MM.1S (cell line): Measurements from ENCODE around the gene YPEL4.

ENCODE experiments used
- DNase-seq: peaks from one replicate; pipeline ENCODE4 v3.0.0-alpha.2; 2015
- H2AFZ ChIP-seq: fragments of 300-600 bp; sonication (generic); 2 replicates; pipeline ENCODE4 v1.6.0; 2016; ENCODE audit warnings: antibody characterized with exemption, low read length
- H3F3A ChIP-seq: fragments of 300-600 bp; sonication (generic); 2 replicates; pipeline ENCODE4 v1.6.1; 2016; ENCODE audit warnings: mild to moderate bottlenecking, antibody characterized with exemption, low read length, moderate library complexity, mixed read lengths; ENCODE audit not compliant: insufficient read depth
- H3K27ac ChIP-seq: fragments of 300-600 bp; sonication (generic); 2 replicates; pipeline ENCODE4 v1.5.1; 2016; ENCODE audit warnings: mild to moderate bottlenecking, low read length
- H3K27me3 ChIP-seq: fragments of 300-600 bp; sonication (generic); replicated peaks from 2 replicates; pipeline ENCODE4 v1.6.0; 2016; ENCODE audit warnings: low read length; ENCODE audit not compliant: insufficient read depth
- H3K36me3 ChIP-seq: fragments of 300-600 bp; sonication (generic); replicated peaks from 2 replicates; pipeline ENCODE4 v1.6.1; 2016; ENCODE audit warnings: mild to moderate bottlenecking, low read length, mixed read lengths; ENCODE audit not compliant: insufficient read depth
- H3K4me1 ChIP-seq: fragments of 300-600 bp; sonication (generic); 2 replicates; pipeline ENCODE4 v1.6.1; 2016; ENCODE audit warnings: low read length, mixed read lengths
- H3K4me2 ChIP-seq: fragments of 300-600 bp; sonication (generic); 2 replicates; pipeline ENCODE4 v1.6.0; 2016; ENCODE audit warnings: low read depth, low read length
- H3K4me3 ChIP-seq: fragments of 300-600 bp; sonication (generic); 2 replicates; pipeline ENCODE4 v1.5.1; 2016; ENCODE audit warnings: low read length, mixed read lengths
- H3K79me2 ChIP-seq: fragments of 300-600 bp; sonication (generic); 2 replicates; pipeline ENCODE4 v1.6.1; 2016; ENCODE audit warnings: mixed run types, low read length, mixed read lengths
- H3K9ac ChIP-seq: fragments of 300-600 bp; sonication (generic); 2 replicates; pipeline ENCODE4 v1.6.1; 2016; ENCODE audit warnings: low read length, mixed read lengths
- H3K9me2 ChIP-seq: fragments of 300-600 bp; sonication (generic); replicated peaks from 2 replicates; pipeline ENCODE4 v1.6.1; 2016; ENCODE audit warnings: mild to moderate bottlenecking, low read length, mixed read lengths; ENCODE audit not compliant: insufficient read depth
- H3K9me3 ChIP-seq: fragments of 300-600 bp; sonication (generic); replicated peaks from 2 replicates; pipeline ENCODE4 v1.6.1; 2016; ENCODE audit warnings: mild to moderate bottlenecking, low read length, mixed read lengths; ENCODE audit not compliant: insufficient read depth
- H4K20me1 ChIP-seq: fragments of 300-600 bp; sonication (generic); 2 replicates; pipeline ENCODE4 v1.6.1; 2016; ENCODE audit warnings: mild to moderate bottlenecking, low read length, moderate library complexity, mixed read lengths; ENCODE audit not compliant: insufficient read depth
- EZH2 ChIP-seq: fragments of 300-600 bp; sonication (generic); optimal IDR thresholded peaks from 2 replicates; pipeline ENCODE3; 2017; ENCODE audit warnings: low read depth, mild to moderate bottlenecking, antibody characterized with exemption, low read length, mixed read lengths
- EZH2phosphoT487 ChIP-seq: fragments of 300-600 bp; sonication (generic); IDR thresholded peaks from 2 replicates; pipeline ENCODE4 v1.6.1; 2018; ENCODE audit warnings: antibody characterized with exemption, low read length
- TF ChIP-seq, protein P1 (sequence below): fragments of 300-600 bp; sonication (generic); IDR thresholded peaks from 2 replicates; pipeline ENCODE4 v1.5.1; 2016; ENCODE audit warnings: antibody characterized with exemption, low read length, mixed read lengths

YPEL4 gene

DNA sequence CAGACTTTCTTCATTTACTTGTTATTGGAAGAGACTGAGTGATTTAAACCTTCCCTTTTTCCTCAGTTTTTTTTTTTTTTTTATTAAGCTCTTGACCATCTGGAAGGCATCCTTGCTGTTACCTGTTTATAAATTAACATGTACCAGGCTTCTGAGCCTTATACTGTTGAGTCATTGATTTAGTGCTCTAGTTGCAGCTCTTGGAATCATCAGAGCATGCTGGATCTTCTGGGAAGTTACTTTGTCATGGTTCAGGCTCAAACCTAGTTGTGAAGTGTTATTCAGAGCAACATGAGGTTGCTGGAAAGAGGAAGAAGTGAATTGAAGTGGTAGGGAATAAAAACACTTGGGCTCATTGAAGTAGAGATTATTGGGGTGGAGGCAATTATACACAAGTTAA, 24.5 kb upstream of the YPEL4 start:
- Histone ChIP-seq H3K79me2 (peaks cover 93% of the 10 kb centered on the region), H3K4me1 (peaks cover 3% of the 10 kb centered on the region), H3K4me2 (no peak overlapping the region), H3K4me3 (no peak overlapping the region), H3K9me2 (no peaks in the 10 kb centered on the region), H2AFZ (no peak overlapping the region), H3K36me3 (peaks cover 10% of the 10 kb centered on the region; the same call in 1 of the 2 replicates), H3K9me3 (no peaks in the 10 kb centered on the region), H4K20me1 (0 out of 2 replicates have a peak, but pooled peaks cover 8% of the 10 kb centered on the region), H3K9ac (no peak overlapping the region), H3K27me3 (no peaks in the 10 kb centered on the region), H3F3A (no peaks in the 10 kb centered on the region), H3K27ac (no peak overlapping the region)
- TF ChIP-seq, protein P1, sequence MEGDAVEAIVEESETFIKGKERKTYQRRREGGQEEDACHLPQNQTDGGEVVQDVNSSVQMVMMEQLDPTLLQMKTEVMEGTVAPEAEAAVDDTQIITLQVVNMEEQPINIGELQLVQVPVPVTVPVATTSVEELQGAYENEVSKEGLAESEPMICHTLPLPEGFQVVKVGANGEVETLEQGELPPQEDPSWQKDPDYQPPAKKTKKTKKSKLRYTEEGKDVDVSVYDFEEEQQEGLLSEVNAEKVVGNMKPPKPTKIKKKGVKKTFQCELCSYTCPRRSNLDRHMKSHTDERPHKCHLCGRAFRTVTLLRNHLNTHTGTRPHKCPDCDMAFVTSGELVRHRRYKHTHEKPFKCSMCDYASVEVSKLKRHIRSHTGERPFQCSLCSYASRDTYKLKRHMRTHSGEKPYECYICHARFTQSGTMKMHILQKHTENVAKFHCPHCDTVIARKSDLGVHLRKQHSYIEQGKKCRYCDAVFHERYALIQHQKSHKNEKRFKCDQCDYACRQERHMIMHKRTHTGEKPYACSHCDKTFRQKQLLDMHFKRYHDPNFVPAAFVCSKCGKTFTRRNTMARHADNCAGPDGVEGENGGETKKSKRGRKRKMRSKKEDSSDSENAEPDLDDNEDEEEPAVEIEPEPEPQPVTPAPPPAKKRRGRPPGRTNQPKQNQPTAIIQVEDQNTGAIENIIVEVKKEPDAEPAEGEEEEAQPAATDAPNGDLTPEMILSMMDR, result no peak
- no peak for TF ChIP-seq EZH2
- no peak for TF ChIP-seq EZH2phosphoT487
- no peak for DNase-seq

- peaks cover 52% of the 10 kb centered on the region for H3K79me2 ChIP-seq
- peaks cover 12% of the 10 kb centered on the region for H3K4me1 ChIP-seq
- H3K4me2 ChIP-seq, result peak overlapping the region; percentile 92
- no peaks in the 10 kb centered on the region for H3K27me3 ChIP-seq
- peak overlapping the region; percentile 55 for H2AFZ ChIP-seq
- H3F3A ChIP-seq, result peaks cover 20% of the 10 kb centered on the region
- peak overlapping the region; percentile 90 for H3K4me3 ChIP-seq
- no peak for TF ChIP-seq EZH2phosphoT487
- no peaks in the 10 kb centered on the region for H3K9me3 ChIP-seq
- DNase-seq, result peak; percentile 45
- no peaks in the 10 kb centered on the region for H3K9me2 ChIP-seq
- 0 out of 2 replicates have a peak, but pooled peaks cover 4% of the 10 kb centered on the region for H4K20me1 ChIP-seq
- H3K36me3 ChIP-seq, result 0 out of 2 replicates have a peak, but pooled peaks cover 10% of the 10 kb centered on the region
- H3K27ac ChIP-seq, result peak overlapping the region; percentile 85
- H3K9ac ChIP-seq, result peak overlapping the region; percentile 98
These were observed 18.7 kb upstream of the YPEL4 start for GRCh38 chr11:57668434-57668782.

- peak within 1 kb of the TSS; percentile 98 for H3K9ac ChIP-seq
- H3K9me3 ChIP-seq, result no peaks in the 10 kb centered on the region
- 0 out of 2 replicates have a peak, but pooled peaks cover 9% of the 10 kb centered on the region for H3K36me3 ChIP-seq
- no peak for TF ChIP-seq EZH2phosphoT487
- TF ChIP-seq, protein P1, result peak; percentile 36
- peaks cover 20% of the 10 kb centered on the region for H3F3A ChIP-seq
- H3K27me3 ChIP-seq, result no peaks in the 10 kb centered on the region
- H3K79me2 ChIP-seq, result peaks cover 46% of the 10 kb centered on the region
- peak within 1 kb of the TSS; percentile 99 for H3K4me2 ChIP-seq
- H2AFZ ChIP-seq, result peak within 1 kb of the TSS; percentile 92
- peak within 1 kb of the TSS; percentile 85 for H3K27ac ChIP-seq
- DNase-seq, result peak; percentile 99
- no peaks in the 10 kb centered on the region for H3K9me2 ChIP-seq
- H4K20me1 ChIP-seq, result 0 out of 2 replicates have a peak, but pooled peaks cover 4% of the 10 kb centered on the region
- peaks cover 12% of the 10 kb centered on the region for H3K4me1 ChIP-seq
- H3K4me3 ChIP-seq, result peak within 1 kb of the TSS; percentile 90
These were observed 18.2 kb upstream of the YPEL4 start, which contains the start of gene ZDHHC5 for GRCh38 chr11:57667736-57668433. TSS of gene ZDHHC5 (plus strand) at chr11:57668114. CDS start at chr11:57673091, 4,977 bp downstream.
